Activated CD8-positive, alpha-beta memory T cell treated with anti-CD3 and anti-CD28 coated beads for 36 hours (primary cell): Measurements from ENCODE around the gene REX1BD. TPM values are rescaled to one million over a fixed set of nuclear protein-coding genes. Genes with fewer than 3 reads are reported as not detected.
"Not testable (repeated sequence)": the region's sequence is repeated elsewhere in the genome, so short reads cannot be mapped to it uniquely, and the experiment has no call there.

Source experiments
- CTCF ChIA-PET: fragments of 350-600 bp; sonication (Branson Sonifier 250); formaldehyde crosslinking; loops from one replicate; lab custom pipeline; 2021; ENCODE audit warnings: antibody characterized with exemption; lab: Charles Lee
- POLR2A ChIA-PET: fragments of 350-600 bp; sonication (Branson Sonifier 250); formaldehyde crosslinking; loops from one replicate; lab custom pipeline; 2021; ENCODE audit warnings: antibody characterized with exemption; lab: Charles Lee
- total RNA-seq, 2 experiments: library from RNA; stranded (reverse); gene quantifications; one replicate each; pipeline ENCODE4 v1.2.3, GENCODE V29; 2021

The REX1BD gene
- total RNA-seq: 10 to 100 TPM; 95.2 to 98.7 TPM

GRCh38 chr19:18588611-18589379 is at the start of gene REX1BD:
Gene REX1BD (plus strand): TSS chr19:18588798. CDS start chr19:18588802, 4 bp downstream.
- ChIA-PET POLR2A (interaction anchor here (0.5 to 2.7 kb wide), 14 partner anchors 11 to 330 kb away, joined by 3 to 34 read pairs (median 4); partner anchors contain the start of genes COPE, DDX49, ELL and KXD1), CTCF (interaction anchor here (0.6 to 4.5 kb wide), 19 partner anchors 9 to 315 kb away, joined by 3 to 41 read pairs (median 4); partner anchors contain the start of genes ELL, FKBP8 and UBA52)

- ChIA-PET CTCF (interaction anchor here (1.8 kb wide), 1 partner anchor 54 kb away, joined by 4 read pairs; no protein-coding TSS in a partner anchor), POLR2A (no interaction called here)
These were observed 49.2 kb upstream of the REX1BD start for GRCh38 chr19:18539372-18539771.

GRCh38 chr19:18540200-18540599 is 48.4 kb upstream of the REX1BD start:
- CTCF ChIA-PET: interaction anchor here (1.2 to 1.8 kb wide), 2 partner anchors 16 to 53 kb away, joined by 3 to 4 read pairs; no protein-coding TSS in a partner anchor
- POLR2A ChIA-PET: not testable (repeated sequence)

- POLR2A ChIA-PET: no interaction called here
- CTCF ChIA-PET: interaction anchor here (0.9 kb wide), 1 partner anchor 15 kb away, joined by 4 read pairs; no protein-coding TSS in a partner anchor
These were observed 47.2 kb upstream of the REX1BD start for GRCh38 chr19:18541258-18541991.

GRCh38 chr19:18541992-18542940 is 46.3 kb upstream of the REX1BD start:
- ChIA-PET POLR2A (interaction anchor here (0.8 to 1.0 kb wide), 2 partner anchors 20 to 29 kb away, joined by 3 to 9 read pairs; partner anchors contain the start of gene UBA52), CTCF (no interaction called here)

GRCh38 chr19:18542941-18543813 is 45.4 kb upstream of the REX1BD start, which contains the start of gene FKBP8:
Gene FKBP8 (minus strand): TSS chr19:18543573. CDS start chr19:18541970, 1,603 bp downstream.
- CTCF ChIA-PET: interaction anchor here (1.3 to 1.6 kb wide), 3 partner anchors 21 to 45 kb away, joined by 3 to 9 read pairs (median 4); partner anchors contain the start of genes ELL and REX1BD
- POLR2A ChIA-PET: interaction anchor here (0.8 to 2.2 kb wide), 5 partner anchors 14 to 28 kb away, joined by 3 to 12 read pairs (median 9); partner anchors contain the start of genes ELL, KXD1 and UBA52

GRCh38 chr19:18543814-18544475 is 44.7 kb upstream of the REX1BD start:
- ChIA-PET CTCF (interaction anchor here (0.7 to 1.6 kb wide), 6 partner anchors 22 to 282 kb away, joined by 3 to 9 read pairs (median 4); partner anchors contain the start of genes ELL, REX1BD and UBA52), POLR2A (interaction anchor here (1.0 to 2.2 kb wide), 3 partner anchors 13 to 28 kb away, joined by 4 to 12 read pairs (median 9); partner anchors contain the start of genes ELL, KXD1 and UBA52)

GRCh38 chr19:18551631-18552030 is 37.0 kb upstream of the REX1BD start:
- POLR2A ChIA-PET: no interaction called here
- CTCF ChIA-PET: interaction anchor here (1.1 to 1.5 kb wide), 2 partner anchors 17 to 101 kb away, joined by 4 to 5 read pairs; no protein-coding TSS in a partner anchor

- ChIA-PET CTCF (interaction anchor here (0.6 to 1.9 kb wide), 8 partner anchors 12 to 307 kb away, joined by 3 to 12 read pairs (median 4); partner anchors contain the start of gene REX1BD), POLR2A (interaction anchor here (0.8 to 3.5 kb wide), 8 partner anchors 10 to 84 kb away, joined by 3 to 28 read pairs (median 4); partner anchors contain the start of genes ELL, REX1BD and UBA52)
These were observed 31.0 kb upstream of the REX1BD start, which contains the start of gene KXD1 for GRCh38 chr19:18557411-18558201. Gene KXD1 (plus strand): TSS chr19:18557870. CDS start chr19:18562057, 4,187 bp downstream.

GRCh38 chr19:18558202-18558555 is 30.4 kb upstream of the REX1BD start:
- CTCF ChIA-PET: interaction anchor here (0.7 to 1.9 kb wide), 6 partner anchors 13 to 279 kb away, joined by 3 to 12 read pairs (median 4); partner anchors contain the start of gene REX1BD
- POLR2A ChIA-PET: interaction anchor here (0.5 to 3.5 kb wide), 9 partner anchors 13 to 84 kb away, joined by 3 to 28 read pairs (median 6); partner anchors contain the start of genes ELL, REX1BD and UBA52

GRCh38 chr19:18558604-18559003 is 30.0 kb upstream of the REX1BD start:
- POLR2A ChIA-PET: interaction anchor here (0.5 to 3.5 kb wide), 6 partner anchors 12 to 49 kb away, joined by 3 to 28 read pairs (median 9); partner anchors contain the start of genes ELL and UBA52
- CTCF ChIA-PET: interaction anchor here (0.7 to 1.9 kb wide), 6 partner anchors 13 to 279 kb away, joined by 3 to 12 read pairs (median 4); partner anchors contain the start of genes REX1BD and UBA52

- ChIA-PET POLR2A (interaction anchor here (3.5 kb wide), 1 partner anchor 11 kb away, joined by 28 read pairs; the partner anchor contains the start of gene UBA52), CTCF (interaction anchor here (1.0 to 1.9 kb wide), 2 partner anchors 12 to 29 kb away, joined by 3 to 9 read pairs; partner anchors contain the start of genes REX1BD and UBA52)
These were observed 28.9 kb upstream of the REX1BD start for GRCh38 chr19:18559685-18560084.

GRCh38 chr19:18562086-18562485 is 26.5 kb upstream of the REX1BD start:
- CTCF ChIA-PET: interaction anchor here (1.2 kb wide), 1 partner anchor 111 kb away, joined by 3 read pairs; no protein-coding TSS in a partner anchor
- POLR2A ChIA-PET: no interaction called here

GRCh38 chr19:18566953-18567352 is 21.6 kb upstream of the REX1BD start:
- POLR2A ChIA-PET: no interaction called here

More at GRCh38 chr19:18566953-18567352, 21.6 kb upstream of the REX1BD start:
- CTCF ChIA-PET: interaction anchor here (0.7 to 1.6 kb wide), 3 partner anchors 27 to 285 kb away, joined by 3 to 4 read pairs (median 3); no protein-coding TSS in a partner anchor
